Activated gamma-delta T cell treated with anti-CD3 and anti-CD28 coated beads, Interleukin-2, amount 50 U/mL, for 16 hours (primary cell): ENCODE measurements around the gene NKX1-1.
"Not testable (repeated sequence)": the region's sequence is repeated elsewhere in the genome, so short reads cannot be mapped to it uniquely, and the experiment has no call there.

Experiments used
- DNase-seq: peaks from one replicate; pipeline ENCODE4 v3.0.0-alpha.2; 2020; ENCODE audit warnings: low read depth

NKX1-1 gene

GRCh38 chr4:1373892-1374705 lies 32.1 kb downstream of the NKX1-1 start:
- no peak for DNase-seq

GRCh38 chr4:1372576-1372975 lies 33.7 kb downstream of the NKX1-1 start:
- DNase-seq = not testable (repeated sequence)

GRCh38 chr4:1371176-1372165 lies 34.8 kb downstream of the NKX1-1 start:
- DNase-seq = no peak

- no peak for DNase-seq
Observed at GRCh38 chr4:1370321-1371124, 35.7 kb downstream of the NKX1-1 start.

GRCh38 chr4:1369479-1370079 lies 36.7 kb downstream of the NKX1-1 start:
- DNase-seq = no peak

- no peak for DNase-seq
Observed at GRCh38 chr4:1369091-1369450, 37.2 kb downstream of the NKX1-1 start.

GRCh38 chr4:1368421-1369090 lies 37.7 kb downstream of the NKX1-1 start:
- no peak for DNase-seq

GRCh38 chr4:1367936-1368289 lies 38.3 kb downstream of the NKX1-1 start:
- no peak for DNase-seq

GRCh38 chr4:1367230-1367935 lies 38.9 kb downstream of the NKX1-1 start:
- no peak for DNase-seq

- no peak for DNase-seq
Observed at GRCh38 chr4:1366371-1367229, 39.6 kb downstream of the NKX1-1 start.

GRCh38 chr4:1365271-1366178 lies 40.7 kb downstream of the NKX1-1 start:
- DNase-seq = no peak

GRCh38 chr4:1364748-1365147 lies 41.5 kb downstream of the NKX1-1 start:
- DNase-seq = no peak

- no peak for DNase-seq
Observed at GRCh38 chr4:1364217-1364616, 42.0 kb downstream of the NKX1-1 start.

- no peak for DNase-seq
Observed at GRCh38 chr4:1363513-1363912, 42.7 kb downstream of the NKX1-1 start.

GRCh38 chr4:1362521-1362920 lies 43.7 kb downstream of the NKX1-1 start:
- DNase-seq = no peak

- DNase-seq = no peak
Observed at GRCh38 chr4:1362046-1362445, 44.2 kb downstream of the NKX1-1 start.

- no peak for DNase-seq
Observed at GRCh38 chr4:1361431-1361830, 44.8 kb downstream of the NKX1-1 start.

- no peak for DNase-seq
Observed at GRCh38 chr4:1360423-1361283, 45.6 kb downstream of the NKX1-1 start.
